ENCODE results near the gene PADI2. TPM values are rescaled to one million over a fixed set of nuclear protein-coding genes. Genes with fewer than 3 reads are reported as not detected.
A peak's percentile ranks its signal among the peaks of the same experiment; 100 is the strongest.

Gene PADI2
- polyA plus RNA-seq, 1 experiment = not detected

- no peaks in the 10 kb centered on the region for H3K9me3 ChIP-seq (ENCODE audit: control insufficient read depth, insufficient read depth, low read length)
- no peak overlapping the region for H3K27ac ChIP-seq (ENCODE audit: low read depth, low read length)
- DNase-seq (ENCODE audit: low read depth, low spot score) = no peak
- H3K27me3 ChIP-seq (ENCODE audit: control insufficient read depth, insufficient read depth, low read length) = peaks cover 7% of the 10 kb centered on the region
- ChIA-PET POLR2A (no interaction called here), CTCF (interaction anchor here (1.4 to 7.9 kb wide), 5 partner anchors 113 to 284 kb away, joined by 4 to 282 read pairs (median 30); no protein-coding TSS in a partner anchor)
- H3K4me3 ChIP-seq (ENCODE audit: low read depth, low read length) = no peak overlapping the region
- no peak for TF ChIP-seq CTCF (IDR thresholded peaks at IDR 0.05; ENCODE audit: low read depth, low read length)
Measured at GRCh38 chr1:17123196-17124045, 4.2 kb upstream of the PADI2 start.

GRCh38 chr1:17122521-17123164, 3.4 kb upstream of the PADI2 start:
- Histone ChIP-seq H3K9me3 (ENCODE audit: control insufficient read depth, insufficient read depth, low read length) (no peaks in the 10 kb centered on the region; the same call in 1 of the 2 replicates), H3K27me3 (ENCODE audit: control insufficient read depth, insufficient read depth, low read length) (peaks cover 15% of the 10 kb centered on the region), H3K27ac (ENCODE audit: low read depth, low read length) (peak overlapping the region; percentile 11), H3K4me3 (ENCODE audit: low read depth, low read length) (no peak overlapping the region)
- ChIA-PET CTCF (interaction anchor here (0.8 to 3.7 kb wide), 3 partner anchors 114 to 214 kb away, joined by 3 to 30 read pairs (median 18); no protein-coding TSS in a partner anchor), POLR2A (no interaction called here)
- DNase-seq (ENCODE audit: low read depth, low spot score) = peak; percentile 42
- no peak for TF ChIP-seq CTCF (IDR thresholded peaks at IDR 0.05; ENCODE audit: low read depth, low read length)

DNA sequence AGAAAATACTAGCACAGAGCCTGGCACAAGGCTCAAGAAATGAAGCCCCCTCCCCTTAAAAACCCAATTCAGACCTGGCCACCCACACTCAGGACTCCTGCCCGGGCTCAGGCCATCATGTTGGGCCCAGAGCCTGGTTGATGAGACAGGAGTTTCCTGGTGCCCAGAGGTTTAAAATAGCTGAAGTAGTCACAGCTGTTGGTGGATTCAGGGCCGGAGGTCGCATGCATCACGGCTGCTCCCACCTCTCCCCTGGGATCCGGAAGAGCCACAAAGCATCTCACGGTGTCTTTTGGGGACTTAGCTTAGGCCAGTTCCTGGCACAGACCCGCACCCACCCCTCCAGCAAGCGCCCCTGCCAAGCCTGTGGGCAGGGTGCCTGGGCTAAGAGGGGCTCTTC, 2.6 kb upstream of the PADI2 start:
- DNase-seq (ENCODE audit: low read depth, low spot score) = no peak
- H3K4me3 ChIP-seq (ENCODE audit: low read depth, low read length) = no peak overlapping the region
- peaks cover 22% of the 10 kb centered on the region for H3K27me3 ChIP-seq (ENCODE audit: control insufficient read depth, insufficient read depth, low read length)
- H3K27ac ChIP-seq (ENCODE audit: low read depth, low read length) = no peak overlapping the region
- ChIA-PET POLR2A (no interaction called here), CTCF (interaction anchor here (0.6 to 3.7 kb wide), 5 partner anchors 8 to 214 kb away, joined by 3 to 30 read pairs (median 3); no protein-coding TSS in a partner anchor)
- no peaks in the 10 kb centered on the region; the same call in 1 of the 2 replicates for H3K9me3 ChIP-seq (ENCODE audit: control insufficient read depth, insufficient read depth, low read length)
- no peak for TF ChIP-seq CTCF (IDR thresholded peaks at IDR 0.05; ENCODE audit: low read depth, low read length)

DNA sequence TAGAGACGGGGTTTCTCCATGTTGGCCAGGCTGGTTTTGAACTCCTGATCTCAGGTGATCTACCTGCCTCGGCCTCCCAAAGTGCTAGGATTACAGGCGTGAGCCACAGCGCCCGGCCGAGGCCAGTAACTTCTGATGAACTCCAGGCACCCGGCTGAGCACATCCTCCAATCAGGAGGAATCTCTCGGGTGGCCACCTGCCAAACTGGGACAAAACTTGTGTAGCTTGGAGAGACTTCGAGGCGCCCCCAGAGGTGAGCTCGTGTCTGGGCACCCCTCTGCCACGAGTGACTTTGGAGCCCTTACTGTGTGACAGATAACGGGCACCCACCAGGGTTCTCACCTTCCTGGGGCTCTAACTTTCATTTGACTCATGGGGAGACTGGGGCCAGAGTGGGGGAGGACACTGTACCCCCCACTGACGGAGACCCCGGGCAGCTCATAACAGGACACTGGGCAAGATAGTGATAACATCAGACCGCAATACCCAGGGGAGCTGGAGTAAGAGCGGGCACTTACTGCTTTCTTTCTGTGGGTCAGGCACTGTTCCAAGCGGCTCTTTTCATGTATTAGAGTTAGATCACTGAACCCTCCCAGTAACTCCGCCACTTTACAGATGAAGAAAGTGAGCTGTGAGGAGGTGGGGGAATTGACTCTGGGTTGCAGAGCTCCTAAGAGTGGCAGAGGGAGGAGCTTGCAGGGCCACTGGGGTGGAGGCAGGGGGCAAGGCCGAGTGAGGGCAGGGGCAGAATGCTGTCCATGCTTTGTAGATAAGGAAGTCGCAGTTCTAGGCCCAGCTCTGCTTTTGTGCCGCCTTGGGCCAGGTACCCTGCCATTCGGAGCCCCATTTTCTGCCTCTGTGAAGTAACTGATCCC, 1.9 kb upstream of the PADI2 start:
- Histone ChIP-seq H3K9me3 (ENCODE audit: control insufficient read depth, insufficient read depth, low read length) (no peaks in the 10 kb centered on the region; the same call in 1 of the 2 replicates), H3K4me3 (ENCODE audit: low read depth, low read length) (no peak overlapping the region), H3K27ac (ENCODE audit: low read depth, low read length) (no peak overlapping the region), H3K27me3 (ENCODE audit: control insufficient read depth, insufficient read depth, low read length) (peaks cover 28% of the 10 kb centered on the region)
- ChIA-PET CTCF (interaction anchor here (0.6 to 3.7 kb wide), 5 partner anchors 9 to 215 kb away, joined by 3 to 30 read pairs (median 5); no protein-coding TSS in a partner anchor), POLR2A (interaction anchor here (0.7 kb wide), 1 partner anchor 46 kb away, joined by 6 read pairs; no protein-coding TSS in a partner anchor)
- TF ChIP-seq CTCF (IDR thresholded peaks at IDR 0.05; ENCODE audit: low read depth, low read length) = no peak
- DNase-seq (ENCODE audit: low read depth, low spot score) = no peak
